NB4 (cell line): ENCODE data around the gene CSPG4.
A peak's percentile ranks its signal among the peaks of the same experiment; 100 is the strongest.
"Not testable (repeated sequence)": the region's sequence is repeated elsewhere in the genome, so short reads cannot be mapped to it uniquely, and the experiment has no call there.

Source experiments
- DNase-seq: peaks from one replicate; pipeline ENCODE4 v3.0.0; 2010; ENCODE audit warnings: low read depth
- H3K4me3 ChIP-seq: one replicate; pipeline ENCODE4 v1.5.1; 2011; ENCODE audit warnings: mild to moderate bottlenecking, low read depth, low read length, moderate library complexity
- CTCF ChIP-seq: IDR thresholded peaks from one replicate; pipeline ENCODE4 v1.5.1; 2012; ENCODE audit warnings: low read depth, low read length
- MYC ChIP-seq: IDR thresholded peaks from 2 replicates; pipeline ENCODE4 v1.6.1; 2011; ENCODE audit warnings: low read depth, low read length
- POLR2A ChIP-seq: IDR thresholded peaks from 2 replicates; pipeline ENCODE4 v1.6.1; 2011; ENCODE audit warnings: mild to moderate bottlenecking; ENCODE audit not compliant: insufficient read length; ENCODE audit errors: extremely low read depth
- TF ChIP-seq, protein P1 (sequence below): IDR thresholded peaks from 2 replicates; pipeline ENCODE4 v1.6.1; 2011; ENCODE audit warnings: low read depth, low read length

CSPG4 gene

DNA sequence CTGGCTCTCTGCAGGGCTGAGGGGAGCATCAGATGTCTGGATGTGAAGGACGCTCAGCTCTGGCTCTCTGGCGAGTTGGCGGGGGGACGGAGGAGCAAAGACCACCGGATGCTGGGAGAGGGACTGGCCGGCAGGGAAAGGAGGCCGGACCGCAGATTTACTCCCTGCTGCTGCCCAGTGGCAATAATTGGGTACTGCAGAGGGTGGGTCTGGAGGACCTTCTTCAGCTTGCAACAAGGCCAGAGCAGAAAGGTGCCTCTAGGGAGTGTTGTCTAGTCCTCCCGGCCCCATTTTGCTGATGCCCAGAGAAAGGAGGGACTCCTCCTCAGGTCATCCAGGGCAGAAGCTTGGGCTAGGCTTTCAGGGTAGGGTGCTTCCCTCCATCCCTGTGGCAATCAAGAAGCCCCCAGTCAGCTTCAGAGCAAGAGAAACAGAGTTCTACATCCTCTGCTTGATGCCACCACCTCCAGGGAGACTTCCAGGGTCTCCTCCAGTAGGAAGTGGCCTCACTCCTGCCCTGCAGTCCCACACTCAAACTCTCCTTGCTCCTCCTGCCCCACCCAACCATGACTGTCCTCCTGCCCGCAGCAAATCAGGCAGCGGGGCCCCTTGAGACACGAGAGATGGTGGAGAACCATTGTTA is 20.3 kb upstream of the CSPG4 start:
- H3K4me3 ChIP-seq, result no peak overlapping the region
- DNase-seq, result peak; percentile 79
- peak; percentile 85 for TF ChIP-seq CTCF
- TF ChIP-seq, protein P1, sequence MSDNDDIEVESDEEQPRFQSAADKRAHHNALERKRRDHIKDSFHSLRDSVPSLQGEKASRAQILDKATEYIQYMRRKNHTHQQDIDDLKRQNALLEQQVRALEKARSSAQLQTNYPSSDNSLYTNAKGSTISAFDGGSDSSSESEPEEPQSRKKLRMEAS, result no peak

- TF ChIP-seq CTCF (no peak), MYC (no peak), POLR2A (no peak)
- TF ChIP-seq, protein P1, result no peak
- no peak for DNase-seq
- no peak overlapping the region for H3K4me3 ChIP-seq
These were observed 19.6 kb upstream of the CSPG4 start for GRCh38 chr15:75732177-75732808.

- no peak overlapping the region for H3K4me3 ChIP-seq
- TF ChIP-seq POLR2A, result no peak
- TF ChIP-seq CTCF, result peak; percentile 31
- TF ChIP-seq MYC, result no peak
- TF ChIP-seq, protein P1, result no peak
- DNase-seq, result peak; percentile 63
These were observed 18.9 kb upstream of the CSPG4 start for GRCh38 chr15:75731248-75732151.

- DNase-seq, H3K4me3 ChIP-seq: not testable (repeated sequence)
These were observed 18.0 kb upstream of the CSPG4 start for GRCh38 chr15:75730376-75731247.

DNA sequence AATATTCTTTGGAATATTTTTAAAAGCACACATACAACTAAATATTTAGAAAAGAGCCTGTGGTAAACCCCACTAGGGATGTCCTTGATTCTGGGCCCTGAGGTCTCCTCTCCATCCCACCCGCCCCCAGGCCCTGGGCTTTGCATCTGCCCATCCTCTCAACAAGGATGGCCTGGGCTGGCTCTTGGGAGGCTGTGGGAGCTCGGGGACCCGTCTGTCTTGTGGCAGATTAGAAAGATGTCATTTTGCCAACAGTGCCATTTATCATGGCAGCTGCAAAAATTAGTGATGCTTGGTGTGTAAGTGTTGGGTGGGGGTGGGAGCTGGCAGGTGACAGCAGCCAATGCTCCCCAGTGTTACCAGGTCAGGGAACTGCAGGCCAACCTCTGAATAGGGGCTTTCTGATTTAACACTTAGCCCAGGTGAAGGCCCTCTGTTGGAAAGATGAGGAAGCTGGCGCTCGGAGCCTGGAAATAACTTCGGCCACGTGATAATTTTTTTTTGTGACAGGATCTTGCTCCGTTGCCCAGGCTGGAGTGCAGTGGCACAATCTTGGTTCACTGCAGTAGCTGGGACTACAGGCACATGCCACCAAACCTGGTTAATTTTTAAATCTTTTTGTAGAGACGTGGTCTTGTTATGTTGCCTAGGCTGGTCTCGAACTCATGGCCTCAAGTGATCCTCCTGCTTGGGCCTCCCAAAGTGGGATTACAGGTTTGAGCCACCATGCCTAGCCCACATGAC is 16.9 kb upstream of the CSPG4 start:
- no peak for DNase-seq
- H3K4me3 ChIP-seq, result no peak overlapping the region
- no peak for TF ChIP-seq CTCF
- no peak for TF ChIP-seq POLR2A
- TF ChIP-seq, protein P1, result no peak
